ENCODE measurements around the gene EIF4EBP2. TPM values are rescaled to one million over a fixed set of nuclear protein-coding genes. Genes with fewer than 3 reads are reported as not detected.

The EIF4EBP2 gene
- total and polyA plus RNA-seq, 2 donors (not counting 3 experiments of a cell fraction or from before 2014, with no cell fraction given), result 18.2 to 47.0 TPM

GRCh38 chr10:70455213-70455630 lies 51.3 kb downstream of the EIF4EBP2 start:
- no peaks in the 10 kb centered on the region for H3K36me3 ChIP-seq (ENCODE audit: control insufficient read depth in 2 of 2, extremely low read depth in 1 of 2, insufficient read depth in 2 of 2, low read length in 2 of 2)
- intact Hi-C loops (cut with micrococcal nuclease), result no loop called here
- H3K4me3 ChIP-seq (replicated peaks in 1 of 3; ENCODE audit: insufficient read depth in 1 of 3, low read depth in 1 of 3, low read length in 3 of 3), result no peak overlapping the region
- peaks cover 10 to 17% of the 10 kb centered on the region in 2 experiments for H3K27me3 ChIP-seq (ENCODE audit: control insufficient read depth in 2 of 2, insufficient read depth in 2 of 2, low read length in 2 of 2)
- H3K79me2 ChIP-seq (ENCODE audit: control insufficient read depth, insufficient read depth, low read length), result no peaks in the 10 kb centered on the region
- no peaks in the 10 kb centered on the region for H3K9me3 ChIP-seq (replicated peaks; ENCODE audit: control insufficient read depth, insufficient read depth, low read length)
- TF ChIP-seq JUN (IDR thresholded peaks at IDR 0.05; ENCODE audit: borderline replicate concordance, insufficient read depth, insufficient read length, low read depth) (no peak), POLR2A (IDR thresholded peaks at IDR 0.05; ENCODE audit: low read depth, low read length) (no peak), CTCF (IDR thresholded peaks at IDR 0.05; ENCODE audit: extremely low read depth in 1 of 2, insufficient read depth in 1 of 2, low read depth in 1 of 2, low read length in 2 of 2) (no peak), MYC (IDR thresholded peaks at IDR 0.05; ENCODE audit: low read depth, low read length) (no peak), POLR2AphosphoS5 (IDR thresholded peaks at IDR 0.05; ENCODE audit: insufficient read depth, low read depth, low read length) (no peak), GATA2 (IDR thresholded peaks at IDR 0.05; ENCODE audit: insufficient read depth, insufficient read length, low read depth, low read length) (no peak), FOS (IDR thresholded peaks at IDR 0.05; ENCODE audit: borderline replicate concordance, insufficient read depth, low read length) (no peak), MAX (IDR thresholded peaks at IDR 0.05; ENCODE audit: insufficient read depth, insufficient read length) (no peak), EZH2 (IDR thresholded peaks at IDR 0.05; ENCODE audit: borderline replicate concordance, low read depth, low read length, severe bottlenecking) (no peak)
- H3K9me1 ChIP-seq (replicated peaks; ENCODE audit: control insufficient read depth, extremely low read depth, insufficient read depth, low read length), result no peaks in the 10 kb centered on the region
- CTCF ChIA-PET, result interaction anchor here (4.7 kb wide), 1 partner anchor 234 kb away, joined by 16 read pairs; no protein-coding TSS in a partner anchor
- POLR2A ChIA-PET, result no interaction called here
- H2AFZ ChIP-seq (ENCODE audit: low read depth, low read length), result no peak overlapping the region
- dilution Hi-C loops (cut with MboI; ENCODE audit: extremely low pct_ligation_motif_present, low sequenced_read_pairs), result no loop called here
- no peak overlapping the region for H3K4me2 ChIP-seq (ENCODE audit: insufficient read depth, low read length)
- no TSS peak for BruUV-seq (replicated peaks)
- no peak overlapping the region for H3K9ac ChIP-seq (replicated peaks; ENCODE audit: extremely low read depth, insufficient read depth, low read length)
- DNase-seq (ENCODE audit: low read depth, low spot score) (no peak), FAIRE-seq (no peak)
- no peaks in the 10 kb centered on the region for H4K20me1 ChIP-seq (replicated peaks; ENCODE audit: control insufficient read depth, extremely low read depth, insufficient read depth, low read length)
- H3K27ac ChIP-seq (ENCODE audit: insufficient read depth, low read depth, low read length), result no peak overlapping the region
- no peaks in the 10 kb centered on the region for H3K4me1 ChIP-seq (ENCODE audit: control insufficient read depth, extremely low read depth, insufficient read depth, low read length)

All from endothelial cell of umbilical vein (primary cell).